Natural killer cell (primary cell): Measurements from ENCODE around the gene GSAP. TPM values are rescaled to one million over a fixed set of nuclear protein-coding genes. Genes with fewer than 3 reads are reported as not detected.

Experiments
- ATAC-seq, 3 donors: fragments of 150-1000 bp in 2 of 3; fragments of 200-7000 bp in 1 of 3; cut with Tn5 transposase; 1 replicate in 1 of 3; 2 replicates in 2 of 3; pipeline ENCODE4 v1.10.0; 2021; ENCODE audit warnings: mild to moderate bottlenecking in 2 of 3, moderate library complexity in 2 of 3
- DNase-seq, 2 donors: peaks; one replicate each; pipeline versions ENCODE4 v3.0.0 to v3.0.0-alpha.2; 2013 to 2021; ENCODE audit warnings: mixed read lengths in 1 of 2
- H3K27ac ChIP-seq: one replicate; pipeline ENCODE4 v1.5.1; 2013; ENCODE audit warnings: mild to moderate bottlenecking, low read length
- H3K27me3 ChIP-seq: one replicate; pipeline ENCODE4 v1.6.1; 2013; ENCODE audit warnings: low read length; ENCODE audit not compliant: control insufficient read depth, insufficient read depth
- H3K36me3 ChIP-seq: one replicate; pipeline ENCODE4 v1.6.1; 2013; ENCODE audit warnings: low read length; ENCODE audit not compliant: control insufficient read depth, insufficient read depth
- H3K4me1 ChIP-seq: one replicate; pipeline ENCODE4 v1.6.1; 2013; ENCODE audit warnings: low read length; ENCODE audit not compliant: control insufficient read depth, insufficient read depth
- H3K4me3 ChIP-seq: one replicate; pipeline ENCODE4 v1.5.1; 2013; ENCODE audit warnings: low read length
- H3K9me3 ChIP-seq: one replicate; pipeline ENCODE4 v1.6.1; 2013; ENCODE audit warnings: low read length; ENCODE audit not compliant: control insufficient read depth, insufficient read depth
- H3K27ac Mint-ChIP-seq, 2 donors: one replicate each; pipeline ENCODE4 v1.8.0; 2022; ENCODE audit warnings: mild to moderate bottlenecking in 2 of 2, mixed read lengths in 2 of 2, moderate library complexity in 1 of 2
- H3K27me3 Mint-ChIP-seq, 2 donors: one replicate each; pipeline ENCODE4 v1.8.0; 2022; ENCODE audit warnings: low read depth in 2 of 2, mixed read lengths in 2 of 2
- H3K36me3 Mint-ChIP-seq: one replicate; pipeline ENCODE4 v1.8.0; 2022; ENCODE audit warnings: mixed read lengths
- H3K4me1 Mint-ChIP-seq, 2 donors: one replicate each; pipeline ENCODE4 v1.8.0; 2022; ENCODE audit warnings: mixed read lengths in 2 of 2
- H3K4me3 Mint-ChIP-seq: one replicate; pipeline ENCODE4 v1.8.0; 2022; ENCODE audit warnings: mild to moderate bottlenecking, moderate library complexity, mixed read lengths
- H3K9me3 Mint-ChIP-seq, 2 donors: one replicate each; pipeline ENCODE4 v1.8.0; 2022; ENCODE audit warnings: mixed read lengths in 2 of 2
- WGBS: methylation state at CpG from one replicate; pipeline ENCODE4 v1.1.7; 2013; ENCODE audit warnings: missing lambda C conversion rate; ENCODE audit not compliant: insufficient coverage; 5-methylcytosine and 5-hydroxymethylcytosine counted together
- intact Hi-C: fragments of 100-400 bp; cut with micrococcal nuclease; formaldehyde crosslinking; loops from one replicate; pipeline ENCODE4 v1.14.2; 2022
- total RNA-seq, 4 donors: library from RNA; stranded (reverse); fragments of 120-200 nt in 1 of 4; gene quantifications; one replicate each; pipeline versions ENCODE4 v1.2.3 to v1.2.4, GENCODE V29; 2013 to 2022
- TF ChIP-seq, protein P1 (sequence below): fragments of 200-600 bp; IDR thresholded peaks from one replicate; pipeline ENCODE4 v1.8.0; 2022; ENCODE audit warnings: antibody characterized with exemption

The GSAP gene
- total RNA-seq, 3 donors from 2014 or later (not counting 1 experiment from before 2014, with no cell fraction given) = 202 to 302 (median 301) TPM

- H3K9me3 ChIP-seq = no peaks in the 10 kb centered on the region
- Mint-ChIP-seq H3K9me3 (no peaks in the 10 kb centered on the region), H3K4me1 (peaks cover 48 to 65% of the 10 kb centered on the region in 2 donors), H3K27ac (peak overlapping the region; percentile 31 to 88), H3K27me3 (no peaks in the 10 kb centered on the region), H3K36me3 (peaks cover 67% of the 10 kb centered on the region), H3K4me3 (no peak overlapping the region)
- H3K27me3 ChIP-seq = no peaks in the 10 kb centered on the region
- TF ChIP-seq, protein P1, sequence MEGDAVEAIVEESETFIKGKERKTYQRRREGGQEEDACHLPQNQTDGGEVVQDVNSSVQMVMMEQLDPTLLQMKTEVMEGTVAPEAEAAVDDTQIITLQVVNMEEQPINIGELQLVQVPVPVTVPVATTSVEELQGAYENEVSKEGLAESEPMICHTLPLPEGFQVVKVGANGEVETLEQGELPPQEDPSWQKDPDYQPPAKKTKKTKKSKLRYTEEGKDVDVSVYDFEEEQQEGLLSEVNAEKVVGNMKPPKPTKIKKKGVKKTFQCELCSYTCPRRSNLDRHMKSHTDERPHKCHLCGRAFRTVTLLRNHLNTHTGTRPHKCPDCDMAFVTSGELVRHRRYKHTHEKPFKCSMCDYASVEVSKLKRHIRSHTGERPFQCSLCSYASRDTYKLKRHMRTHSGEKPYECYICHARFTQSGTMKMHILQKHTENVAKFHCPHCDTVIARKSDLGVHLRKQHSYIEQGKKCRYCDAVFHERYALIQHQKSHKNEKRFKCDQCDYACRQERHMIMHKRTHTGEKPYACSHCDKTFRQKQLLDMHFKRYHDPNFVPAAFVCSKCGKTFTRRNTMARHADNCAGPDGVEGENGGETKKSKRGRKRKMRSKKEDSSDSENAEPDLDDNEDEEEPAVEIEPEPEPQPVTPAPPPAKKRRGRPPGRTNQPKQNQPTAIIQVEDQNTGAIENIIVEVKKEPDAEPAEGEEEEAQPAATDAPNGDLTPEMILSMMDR = no peak
- no peak overlapping the region for H3K27ac ChIP-seq
- 80% methylated on average over 1 of the region's 2 CpGs for WGBS
- peaks cover 91% of the 10 kb centered on the region for H3K36me3 ChIP-seq
- no peak overlapping the region for H3K4me3 ChIP-seq
- intact Hi-C loops = no loop called here
- DNase-seq (no peak), ATAC-seq (peak in 1 of 3 donors; percentile 31)
- no peaks in the 10 kb centered on the region for H3K4me1 ChIP-seq
Measured at GRCh38 chr7:77316219-77316978, 99.8 kb downstream of the GSAP start.

DNA sequence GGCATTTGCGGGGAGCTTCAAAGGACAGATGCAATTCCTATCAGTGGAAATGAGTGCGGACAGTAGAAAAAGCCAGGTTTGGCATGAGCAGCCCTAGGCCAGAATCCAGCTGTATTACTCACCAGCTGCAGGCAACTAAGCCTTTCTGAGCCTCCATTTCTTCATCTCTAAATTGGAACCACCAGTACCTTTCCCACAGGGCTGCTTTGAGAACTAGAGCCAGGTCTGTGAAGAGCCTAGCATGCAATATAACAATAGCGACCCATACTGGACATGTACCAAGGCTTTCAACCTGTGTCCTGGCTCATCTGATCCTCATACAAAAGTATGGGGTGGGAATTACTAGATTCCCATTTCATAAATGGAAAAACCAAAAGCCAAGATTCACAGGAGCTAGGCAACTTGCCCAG is 101.0 kb downstream of the GSAP start:
- ATAC-seq = no peak
- peaks cover 91% of the 10 kb centered on the region for H3K36me3 ChIP-seq
- Mint-ChIP-seq H3K27me3 (no peaks in the 10 kb centered on the region), H3K4me3 (no peak overlapping the region), H3K36me3 (peaks cover 67% of the 10 kb centered on the region), H3K4me1 (peaks cover 43 to 52% of the 10 kb centered on the region in 2 donors), H3K27ac (peak overlapping the region; percentile 6 to 88), H3K9me3 (no peaks in the 10 kb centered on the region)
- no peak for DNase-seq
- TF ChIP-seq, protein P1 = no peak
- WGBS = 100% methylated on average over 3 of the region's 3 CpGs
- no peaks in the 10 kb centered on the region for H3K4me1 ChIP-seq
- H3K27me3 ChIP-seq = no peaks in the 10 kb centered on the region
- no peaks in the 10 kb centered on the region for H3K9me3 ChIP-seq
- no peak overlapping the region for H3K27ac ChIP-seq
- H3K4me3 ChIP-seq = no peak overlapping the region
- intact Hi-C loops = no loop called here

GRCh38 chr7:77313876-77314480 is 102.2 kb downstream of the GSAP start:
- H3K27ac ChIP-seq = no peak overlapping the region
- intact Hi-C loops = no loop called here
- TF ChIP-seq, protein P1 = no peak

More at GRCh38 chr7:77313876-77314480, 102.2 kb downstream of the GSAP start:
- H3K4me3 ChIP-seq = no peak overlapping the region
- peaks cover 64% of the 10 kb centered on the region for H3K36me3 Mint-ChIP-seq
- H3K9me3 ChIP-seq = no peaks in the 10 kb centered on the region
- no peaks in the 10 kb centered on the region for H3K9me3 Mint-ChIP-seq
- H3K36me3 ChIP-seq = peaks cover 92% of the 10 kb centered on the region
- no peaks in the 10 kb centered on the region for H3K27me3 ChIP-seq
- no peak overlapping the region for H3K4me3 Mint-ChIP-seq
- WGBS = 96% methylated on average over 5 of the region's 5 CpGs
- H3K4me1 ChIP-seq = no peaks in the 10 kb centered on the region
- no peak for DNase-seq
- ATAC-seq = no peak
- no peaks in the 10 kb centered on the region for H3K27me3 Mint-ChIP-seq
- H3K4me1 Mint-ChIP-seq = peaks cover 33 to 40% of the 10 kb centered on the region in 2 donors
- peak overlapping the region; percentile 6 to 88 for H3K27ac Mint-ChIP-seq
